ENCODE results near the gene SRSF3.

Gene SRSF3

GRCh38 chr6:36612101-36612625 is 18.0 kb downstream of the SRSF3 start:
- H3K36me3 ChIP-seq (ENCODE audit: control insufficient read depth in 4 of 4, insufficient read depth in 4 of 4, low read length in 3 of 4) = peaks cover 15 to 52% (median 35%) of the 10 kb centered on the region in 4 experiments
- H3K4me1 ChIP-seq (ENCODE audit: control extremely low read depth in 1 of 4, control insufficient read depth in 4 of 4, insufficient read depth in 4 of 4, low read length in 3 of 4) = no peaks in the 10 kb centered on the region
- no peaks in the 10 kb centered on the region for H3K27me3 ChIP-seq (replicated peaks in 2 of 5; ENCODE audit: control insufficient read depth in 4 of 5, insufficient read depth in 5 of 5, low read length in 4 of 5)
- peaks cover 0 to 4% (median 0%) of the 10 kb centered on the region in 5 experiments for H3K9me3 ChIP-seq (ENCODE audit: control extremely low read depth in 1 of 5, control insufficient read depth in 4 of 5, insufficient read depth in 2 of 5, low read depth in 1 of 5, low read length in 4 of 5)
- no peak overlapping the region for H3K27ac ChIP-seq (ENCODE audit: insufficient read depth in 1 of 2, low read depth in 1 of 2, low read length in 2 of 2, poor library complexity in 1 of 2, severe bottlenecking in 2 of 2)
- no peak for DNase-seq
- 98% methylated on average over 8 of the region's 10 CpGs for WGBS (ENCODE audit: insufficient coverage)
- no peak overlapping the region for H3K4me3 ChIP-seq (ENCODE audit: control insufficient read depth in 1 of 7, extremely low read depth in 1 of 7, insufficient read depth in 4 of 7, low read depth in 2 of 7, low read length in 6 of 7)
- ChIA-PET POLR2A (no interaction called here), CTCF (interaction anchor here (0.9 to 1.7 kb wide), 4 partner anchors 11 to 151 kb away, joined by 3 to 6 read pairs (median 4); no protein-coding TSS in a partner anchor)

- CTCF ChIA-PET = interaction anchor here (1.6 to 1.7 kb wide), 2 partner anchors 10 to 150 kb away, joined by 5 to 6 read pairs; no protein-coding TSS in a partner anchor
- Histone ChIP-seq H3K27me3 (replicated peaks in 2 of 5; ENCODE audit: control insufficient read depth in 4 of 5, insufficient read depth in 5 of 5, low read length in 4 of 5) (no peaks in the 10 kb centered on the region), H3K27ac (ENCODE audit: insufficient read depth in 1 of 2, low read depth in 1 of 2, low read length in 2 of 2, poor library complexity in 1 of 2, severe bottlenecking in 2 of 2) (no peak overlapping the region), H3K9me3 (ENCODE audit: control extremely low read depth in 1 of 5, control insufficient read depth in 4 of 5, insufficient read depth in 2 of 5, low read depth in 1 of 5, low read length in 4 of 5) (peaks cover 0 to 4% (median 0%) of the 10 kb centered on the region in 5 experiments), H3K36me3 (ENCODE audit: control insufficient read depth in 4 of 4, insufficient read depth in 4 of 4, low read length in 3 of 4) (peaks cover 15 to 41% (median 25%) of the 10 kb centered on the region in 4 experiments), H3K4me3 (ENCODE audit: control insufficient read depth in 1 of 7, extremely low read depth in 1 of 7, insufficient read depth in 4 of 7, low read depth in 2 of 7, low read length in 6 of 7) (no peak overlapping the region), H3K4me1 (ENCODE audit: control extremely low read depth in 1 of 4, control insufficient read depth in 4 of 4, insufficient read depth in 4 of 4, low read length in 3 of 4) (peaks cover 0 to 2% (median 0%) of the 10 kb centered on the region in 4 experiments)
- WGBS (ENCODE audit: insufficient coverage) = 94% methylated on average over 6 of the region's 9 CpGs
- no peak for DNase-seq
- POLR2A ChIA-PET = no interaction called here
Observed at GRCh38 chr6:36613200-36613995, 19.2 kb downstream of the SRSF3 start.

GRCh38 chr6:36615018-36615761 is 21.0 kb downstream of the SRSF3 start:
- peaks cover 0 to 4% (median 0%) of the 10 kb centered on the region in 5 experiments for H3K9me3 ChIP-seq (ENCODE audit: control extremely low read depth in 1 of 5, control insufficient read depth in 4 of 5, insufficient read depth in 2 of 5, low read depth in 1 of 5, low read length in 4 of 5)
- WGBS (ENCODE audit: insufficient coverage) = 47% methylated on average over 3 of the region's 7 CpGs
- no peaks in the 10 kb centered on the region for H3K27me3 ChIP-seq (replicated peaks in 2 of 5; ENCODE audit: control insufficient read depth in 4 of 5, insufficient read depth in 5 of 5, low read length in 4 of 5)
- peaks cover 12 to 27% (median 15%) of the 10 kb centered on the region in 4 experiments for H3K36me3 ChIP-seq (ENCODE audit: control insufficient read depth in 4 of 4, insufficient read depth in 4 of 4, low read length in 3 of 4)
- ChIA-PET CTCF (interaction anchor here (0.6 to 6.0 kb wide), 31 partner anchors 9 to 292 kb away, joined by 3 to 71 read pairs (median 5); no protein-coding TSS in a partner anchor), POLR2A (interaction anchor here (0.6 kb wide), 2 partner anchors 10 to 892 kb away, joined by 3 read pairs; no protein-coding TSS in a partner anchor)
- no peak overlapping the region for H3K4me3 ChIP-seq (ENCODE audit: control insufficient read depth in 1 of 7, extremely low read depth in 1 of 7, insufficient read depth in 4 of 7, low read depth in 2 of 7, low read length in 6 of 7)
- H3K4me1 ChIP-seq (ENCODE audit: control extremely low read depth in 1 of 4, control insufficient read depth in 4 of 4, insufficient read depth in 4 of 4, low read length in 3 of 4) = peaks cover 0 to 11% (median 3%) of the 10 kb centered on the region in 4 experiments
- peak; percentile 61 to 83 (median 77) for DNase-seq
- H3K27ac ChIP-seq (ENCODE audit: insufficient read depth in 1 of 2, low read depth in 1 of 2, low read length in 2 of 2, poor library complexity in 1 of 2, severe bottlenecking in 2 of 2) = no peak overlapping the region

- WGBS (ENCODE audit: insufficient coverage) = 76% methylated on average over 3 of the region's 5 CpGs
- POLR2A ChIA-PET = no interaction called here
- H3K36me3 ChIP-seq (ENCODE audit: control insufficient read depth in 4 of 4, insufficient read depth in 4 of 4, low read length in 3 of 4) = peaks cover 3 to 12% (median 6%) of the 10 kb centered on the region in 4 experiments
- CTCF ChIA-PET = interaction anchor here (0.7 to 6.0 kb wide), 8 partner anchors 19 to 149 kb away, joined by 3 to 71 read pairs (median 10); partner anchors contain the start of gene CDKN1A
- no peak for DNase-seq
- peaks cover 0 to 11% (median 3%) of the 10 kb centered on the region in 4 experiments for H3K4me1 ChIP-seq (ENCODE audit: control extremely low read depth in 1 of 4, control insufficient read depth in 4 of 4, insufficient read depth in 4 of 4, low read length in 3 of 4)
- no peak overlapping the region for H3K27ac ChIP-seq (ENCODE audit: insufficient read depth in 1 of 2, low read depth in 1 of 2, low read length in 2 of 2, poor library complexity in 1 of 2, severe bottlenecking in 2 of 2)
- H3K27me3 ChIP-seq (replicated peaks in 2 of 5; ENCODE audit: control insufficient read depth in 4 of 5, insufficient read depth in 5 of 5, low read length in 4 of 5) = no peaks in the 10 kb centered on the region
- no peak overlapping the region for H3K4me3 ChIP-seq (ENCODE audit: control insufficient read depth in 1 of 7, extremely low read depth in 1 of 7, insufficient read depth in 4 of 7, low read depth in 2 of 7, low read length in 6 of 7)
- peaks cover 0 to 2% (median 0%) of the 10 kb centered on the region in 5 experiments for H3K9me3 ChIP-seq (ENCODE audit: control extremely low read depth in 1 of 5, control insufficient read depth in 4 of 5, insufficient read depth in 2 of 5, low read depth in 1 of 5, low read length in 4 of 5)
Observed at GRCh38 chr6:36616893-36617521, 22.8 kb downstream of the SRSF3 start.

- peak in 2 of 3 donors; percentile 41 to 56 for DNase-seq
- Histone ChIP-seq H3K4me1 (ENCODE audit: control extremely low read depth in 1 of 4, control insufficient read depth in 4 of 4, insufficient read depth in 4 of 4, low read length in 3 of 4) (peaks cover 5 to 16% (median 9%) of the 10 kb centered on the region in 4 experiments), H3K9me3 (ENCODE audit: control extremely low read depth in 1 of 5, control insufficient read depth in 4 of 5, insufficient read depth in 2 of 5, low read depth in 1 of 5, low read length in 4 of 5) (no peaks in the 10 kb centered on the region), H3K27me3 (replicated peaks in 2 of 5; ENCODE audit: control insufficient read depth in 4 of 5, insufficient read depth in 5 of 5, low read length in 4 of 5) (no peaks in the 10 kb centered on the region), H3K36me3 (ENCODE audit: control insufficient read depth in 4 of 4, insufficient read depth in 4 of 4, low read length in 3 of 4) (no peaks in the 10 kb centered on the region), H3K27ac (ENCODE audit: insufficient read depth in 1 of 2, low read depth in 1 of 2, low read length in 2 of 2, poor library complexity in 1 of 2, severe bottlenecking in 2 of 2) (no peak overlapping the region), H3K4me3 (ENCODE audit: control insufficient read depth in 1 of 7, extremely low read depth in 1 of 7, insufficient read depth in 4 of 7, low read depth in 2 of 7, low read length in 6 of 7) (no peak overlapping the region)
- CTCF ChIA-PET = interaction anchor here (0.6 to 6.0 kb wide), 13 partner anchors 9 to 500 kb away, joined by 3 to 71 read pairs (median 4); partner anchors contain the start of gene RAB44
- WGBS (ENCODE audit: insufficient coverage) = 71% methylated on average over 4 of the region's 10 CpGs
- POLR2A ChIA-PET = interaction anchor here (0.6 kb wide), 1 partner anchor 12 kb away, joined by 3 read pairs; no protein-coding TSS in a partner anchor
Observed at GRCh38 chr6:36618366-36619355, 24.5 kb downstream of the SRSF3 start.

All from common myeloid progenitor, CD34-positive (primary cell).